OCI-LY3 (cell line): ENCODE results near the gene TMEM250.

Experiments used
- H2AFZ ChIP-seq: fragments of 200-600, 300-600 bp; shearing (Covaris generic); 2 replicates; pipeline ENCODE4 v1.6.0; 2014; ENCODE audit warnings: antibody characterized with exemption, low read depth, low read length
- H3K27ac ChIP-seq: fragments of 200-600, 300-600 bp; sonication (generic); 2 replicates; pipeline ENCODE4 v1.5.1; 2014; ENCODE audit warnings: mild to moderate bottlenecking, low read length, moderate library complexity, mixed read lengths
- H3K27me3 ChIP-seq: fragments of 200-600, 300-600 bp; sonication (generic); 2 replicates; pipeline ENCODE4 v1.6.1; 2014; ENCODE audit warnings: low read depth, low read length, mixed read lengths
- H3K36me3 ChIP-seq: fragments of 200-600, 300-600 bp; sonication (generic); replicated peaks from 2 replicates; pipeline ENCODE3; 2014; ENCODE audit warnings: low read depth, low read length, mixed read lengths
- H3K4me1 ChIP-seq: fragments of 300-600, 200-600 bp; sonication (generic); 2 replicates; pipeline ENCODE4 v1.6.1; 2014; ENCODE audit warnings: low read length, mixed read lengths
- H3K4me2 ChIP-seq: fragments of 200-600, 300-600 bp; sonication (generic); 2 replicates; pipeline ENCODE4 v1.6.1; 2014; ENCODE audit warnings: low read length, mixed read lengths
- H3K4me3 ChIP-seq: fragments of 300-600, 200-600 bp; sonication (generic); 2 replicates; pipeline ENCODE4 v1.5.1; 2014; ENCODE audit warnings: antibody characterized with exemption, mild to moderate bottlenecking, low read length, moderate library complexity
- H3K79me2 ChIP-seq: fragments of 300-600, 200-600 bp; shearing (Covaris generic); 2 replicates; pipeline ENCODE4 v1.6.1; 2014; ENCODE audit warnings: mild to moderate bottlenecking, low read length, mixed read lengths
- H3K9ac ChIP-seq: fragments of 300-600, 200-600 bp; shearing (Covaris generic); 2 replicates; pipeline ENCODE4 v1.6.0; 2014; ENCODE audit warnings: mild to moderate bottlenecking, low read length, moderate library complexity
- H3K9me3 ChIP-seq: fragments of 200-600, 300-600 bp; shearing (Covaris generic); 2 replicates; pipeline ENCODE4 v1.6.1; 2014; ENCODE audit warnings: low read length, mixed read lengths; ENCODE audit not compliant: insufficient read depth
- H4K20me1 ChIP-seq: fragments of 200-600, 300-600 bp; sonication (generic); 2 replicates; pipeline ENCODE4 v1.6.1; 2016; ENCODE audit warnings: low read length, mixed read lengths; ENCODE audit not compliant: insufficient read depth
- EZH2phosphoT487 ChIP-seq: fragments of 200-600 bp; shearing (Covaris generic); IDR thresholded peaks from 2 replicates; pipeline ENCODE4 v1.6.1; 2018; ENCODE audit warnings: antibody characterized with exemption, mixed run types, low read depth
- TF ChIP-seq, protein P1 (sequence below): fragments of 200-600, 300-600 bp; sonication (generic); IDR thresholded peaks from 2 replicates; pipeline ENCODE4 v1.5.1; 2014; ENCODE audit warnings: antibody characterized with exemption, low read length, low read depth

TMEM250 gene

DNA sequence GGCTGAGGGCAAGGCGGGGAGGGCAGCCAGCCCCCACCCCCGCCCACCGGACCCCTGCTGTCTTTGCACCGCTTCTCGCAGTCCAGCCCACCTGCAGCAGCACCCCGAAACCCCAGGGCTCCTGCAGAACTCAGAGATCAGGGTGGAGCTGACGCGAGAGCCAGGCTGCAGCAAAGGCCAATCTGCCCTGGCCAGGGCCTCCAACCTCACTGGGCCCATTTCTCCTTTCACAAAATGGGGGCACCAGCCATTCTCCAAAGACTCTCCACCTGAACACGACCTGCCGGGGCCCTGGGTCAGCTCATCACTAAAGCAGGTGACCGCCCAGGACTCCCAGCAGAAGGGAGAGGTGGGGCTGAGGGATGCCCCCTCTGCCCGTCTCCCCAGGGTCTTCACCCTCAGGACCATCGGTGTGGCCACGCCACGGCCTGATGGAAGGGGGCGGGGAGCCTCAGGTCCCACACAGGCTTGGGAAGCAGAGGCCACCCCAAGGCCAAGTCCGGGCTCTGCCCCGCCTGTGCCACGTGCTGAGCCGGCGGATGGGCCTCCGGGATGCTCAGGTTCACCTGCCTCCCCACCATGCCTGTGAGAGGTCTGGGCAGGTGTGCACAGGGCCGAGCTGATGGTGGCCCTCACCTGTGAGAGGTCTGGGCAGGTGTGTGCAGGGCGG, 36.7 kb downstream of the TMEM250 start:
- H4K20me1 ChIP-seq = no peaks in the 10 kb centered on the region
- TF ChIP-seq, protein P1, sequence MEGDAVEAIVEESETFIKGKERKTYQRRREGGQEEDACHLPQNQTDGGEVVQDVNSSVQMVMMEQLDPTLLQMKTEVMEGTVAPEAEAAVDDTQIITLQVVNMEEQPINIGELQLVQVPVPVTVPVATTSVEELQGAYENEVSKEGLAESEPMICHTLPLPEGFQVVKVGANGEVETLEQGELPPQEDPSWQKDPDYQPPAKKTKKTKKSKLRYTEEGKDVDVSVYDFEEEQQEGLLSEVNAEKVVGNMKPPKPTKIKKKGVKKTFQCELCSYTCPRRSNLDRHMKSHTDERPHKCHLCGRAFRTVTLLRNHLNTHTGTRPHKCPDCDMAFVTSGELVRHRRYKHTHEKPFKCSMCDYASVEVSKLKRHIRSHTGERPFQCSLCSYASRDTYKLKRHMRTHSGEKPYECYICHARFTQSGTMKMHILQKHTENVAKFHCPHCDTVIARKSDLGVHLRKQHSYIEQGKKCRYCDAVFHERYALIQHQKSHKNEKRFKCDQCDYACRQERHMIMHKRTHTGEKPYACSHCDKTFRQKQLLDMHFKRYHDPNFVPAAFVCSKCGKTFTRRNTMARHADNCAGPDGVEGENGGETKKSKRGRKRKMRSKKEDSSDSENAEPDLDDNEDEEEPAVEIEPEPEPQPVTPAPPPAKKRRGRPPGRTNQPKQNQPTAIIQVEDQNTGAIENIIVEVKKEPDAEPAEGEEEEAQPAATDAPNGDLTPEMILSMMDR = no peak
- TF ChIP-seq EZH2phosphoT487 = no peak

DNA sequence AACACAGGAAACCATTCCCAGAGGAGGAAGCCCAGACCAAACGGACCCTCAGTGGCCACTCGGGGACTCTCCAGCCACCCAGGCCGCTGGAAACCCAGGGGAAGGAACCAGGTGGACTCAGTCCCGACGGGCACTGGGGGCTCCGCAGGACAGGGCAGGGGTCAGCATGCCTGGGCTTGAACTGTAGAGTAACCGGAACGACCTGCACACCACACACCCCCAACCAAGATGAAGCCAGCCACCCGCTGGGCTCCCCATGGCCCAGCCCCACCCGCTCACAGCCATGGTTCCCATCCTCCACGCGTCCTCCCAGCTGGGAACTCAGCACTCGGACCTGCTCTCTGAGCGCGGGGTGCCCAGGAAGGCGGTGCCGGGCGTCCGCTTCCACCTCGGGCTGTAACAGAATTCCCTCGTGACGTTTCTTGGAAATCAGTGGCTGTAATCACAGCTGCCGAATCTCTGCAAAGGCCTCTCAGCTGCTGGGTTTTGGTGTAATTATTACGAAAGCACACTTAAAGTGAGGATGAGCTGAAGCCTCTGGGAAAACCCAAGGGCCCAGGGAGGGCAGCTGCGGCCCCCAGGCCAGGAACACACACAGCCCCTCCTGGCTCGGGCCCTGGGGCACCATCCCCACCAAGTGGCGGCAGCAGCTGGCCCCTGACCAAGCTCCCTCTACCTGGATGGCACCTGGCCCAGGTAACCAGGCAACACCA, 37.4 kb downstream of the TMEM250 start:
- H3K27ac ChIP-seq = no peak overlapping the region
- H3K9ac ChIP-seq = no peak overlapping the region
- TF ChIP-seq EZH2phosphoT487 = no peak
- TF ChIP-seq, protein P1 = no peak
- H3K9me3 ChIP-seq = no peaks in the 10 kb centered on the region
- no peak overlapping the region for H2AFZ ChIP-seq
- H3K4me3 ChIP-seq = no peak overlapping the region
- H3K4me2 ChIP-seq = no peak overlapping the region
- H4K20me1 ChIP-seq = no peaks in the 10 kb centered on the region
- H3K36me3 ChIP-seq = no peaks in the 10 kb centered on the region
- H3K27me3 ChIP-seq = no peaks in the 10 kb centered on the region
- H3K79me2 ChIP-seq = no peaks in the 10 kb centered on the region
- no peaks in the 10 kb centered on the region for H3K4me1 ChIP-seq

More for the DNA sequence above, 36.7 kb downstream of the TMEM250 start:
- H3K9me3 ChIP-seq = no peaks in the 10 kb centered on the region
- no peaks in the 10 kb centered on the region for H3K36me3 ChIP-seq
- no peak overlapping the region for H3K9ac ChIP-seq
- no peak overlapping the region for H3K4me3 ChIP-seq
- no peak overlapping the region for H3K27ac ChIP-seq
- H3K27me3 ChIP-seq = no peaks in the 10 kb centered on the region
- no peaks in the 10 kb centered on the region for H3K4me1 ChIP-seq
- H3K4me2 ChIP-seq = no peak overlapping the region
- H3K79me2 ChIP-seq = no peaks in the 10 kb centered on the region
- no peak overlapping the region for H2AFZ ChIP-seq

DNA sequence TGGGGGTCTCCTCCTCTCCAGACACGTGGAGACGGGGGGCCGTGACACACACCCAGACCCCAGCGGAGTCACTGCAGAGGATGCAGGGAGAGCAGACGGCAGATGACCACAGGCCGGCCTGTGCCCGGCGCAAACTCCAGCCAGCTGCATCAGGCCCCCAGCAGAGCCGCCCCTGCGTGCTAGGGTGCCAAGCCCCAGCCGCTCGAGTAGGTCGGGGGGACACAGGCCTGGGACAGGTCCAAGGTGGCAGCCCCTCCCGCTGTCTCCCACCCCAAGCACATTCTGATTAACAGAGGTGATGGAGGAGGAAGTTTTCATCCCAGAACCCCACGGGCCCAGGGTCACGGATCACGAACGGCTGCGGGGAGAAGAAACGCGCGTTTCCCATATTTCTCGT, 38.0 kb downstream of the TMEM250 start:
- Histone ChIP-seq H3K9ac (no peak overlapping the region), H3K27ac (no peak overlapping the region), H4K20me1 (no peaks in the 10 kb centered on the region)

DNA sequence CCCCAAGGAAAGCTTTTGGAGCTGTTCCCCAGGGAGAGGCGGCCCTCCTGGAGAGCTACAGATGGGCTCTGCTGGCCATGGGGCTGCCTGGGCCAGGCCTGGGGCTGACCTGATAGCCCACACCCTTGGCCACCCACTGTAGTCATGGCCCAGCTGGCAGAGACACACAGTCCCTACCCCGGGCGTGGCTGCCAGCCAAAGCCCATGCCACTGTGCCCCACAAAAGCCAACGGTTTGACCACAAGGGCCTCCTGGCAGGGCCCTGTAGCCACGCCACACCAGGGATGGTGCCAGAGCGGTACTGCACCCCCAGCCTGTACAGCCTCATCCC, 38.8 kb downstream of the TMEM250 start:
- Histone ChIP-seq H3K9ac (no peak overlapping the region), H3K27ac (no peak overlapping the region), H3K79me2 (no peaks in the 10 kb centered on the region), H3K36me3 (no peaks in the 10 kb centered on the region), H3K4me1 (no peaks in the 10 kb centered on the region), H4K20me1 (no peaks in the 10 kb centered on the region), H2AFZ (no peak overlapping the region), H3K9me3 (no peaks in the 10 kb centered on the region), H3K27me3 (no peaks in the 10 kb centered on the region), H3K4me2 (no peak overlapping the region), H3K4me3 (no peak overlapping the region)
- TF ChIP-seq, protein P1 = no peak
- no peak for TF ChIP-seq EZH2phosphoT487

More for the DNA sequence above, 38.0 kb downstream of the TMEM250 start:
- no peak overlapping the region for H2AFZ ChIP-seq
- no peaks in the 10 kb centered on the region for H3K36me3 ChIP-seq
- H3K79me2 ChIP-seq = no peaks in the 10 kb centered on the region
- H3K4me3 ChIP-seq = no peak overlapping the region
- TF ChIP-seq, protein P1 = no peak
- TF ChIP-seq EZH2phosphoT487 = no peak
- H3K4me1 ChIP-seq = no peaks in the 10 kb centered on the region
- no peaks in the 10 kb centered on the region for H3K9me3 ChIP-seq
- H3K4me2 ChIP-seq = no peak overlapping the region
- H3K27me3 ChIP-seq = no peaks in the 10 kb centered on the region
